Spinal cord (tissue), 10 donors: ENCODE results near the gene CRMP1. TPM values are rescaled to one million over a fixed set of nuclear protein-coding genes. Genes with fewer than 3 reads are reported as not detected.

Source experiments
- DNase-seq, 6 donors: peaks; one replicate each; pipeline versions ENCODE4 v3.0.0 to v3.0.0-alpha.2; 2013 to 2015; ENCODE audit warnings: low spot score in 6 of 6, low read depth in 4 of 6
- H3K27ac ChIP-seq: one replicate; pipeline ENCODE4 v1.5.1; 2013; ENCODE audit warnings: low read depth, low read length, control low read depth
- H3K27me3 ChIP-seq: one replicate; pipeline ENCODE4 v1.6.1; 2013; ENCODE audit warnings: low read length; ENCODE audit not compliant: control insufficient read depth, insufficient read depth
- H3K36me3 ChIP-seq: one replicate; pipeline ENCODE4 v1.6.1; 2013; ENCODE audit warnings: low read length; ENCODE audit not compliant: control insufficient read depth, insufficient read depth
- H3K4me1 ChIP-seq: one replicate; pipeline ENCODE4 v1.6.1; 2013; ENCODE audit warnings: low read length; ENCODE audit not compliant: control insufficient read depth, insufficient read depth
- H3K4me3 ChIP-seq: one replicate; pipeline ENCODE4 v1.5.1; 2013; ENCODE audit warnings: low read depth, low read length, control low read depth
- H3K9me3 ChIP-seq: one replicate; pipeline ENCODE4 v1.6.1; 2013; ENCODE audit warnings: low read length; ENCODE audit not compliant: control insufficient read depth, insufficient read depth
- WGBS: methylation state at CpG from one replicate; pipeline ENCODE4 v1.1.5; 2013; ENCODE audit warnings: missing lambda C conversion rate; ENCODE audit not compliant: insufficient coverage; 5-methylcytosine and 5-hydroxymethylcytosine counted together
- polyA plus RNA-seq, 2 donors: library from polyadenylated mRNA; unstranded; fragments of 120-200 nt; gene quantifications; one replicate each; pipeline ENCODE4 v1.2.1, GENCODE V29; 2013; ENCODE audit not compliant: insufficient read length in 2 of 2
- total RNA-seq, 2 donors: library from RNA; depleted of rRNA in 1 of 2; stranded (reverse); fragments of 120-200 nt in 1 of 2; fragments of >200 nt in 1 of 2; gene quantifications; one replicate each; pipeline versions ENCODE4 v1.2.3 to v1.2.4, GENCODE V29; 2013 to 2014
- donor health status: healthy.

The CRMP1 gene
- total and polyA plus RNA-seq, 4 donors = 99.1 to 506 (median 301) TPM

GRCh38 chr4:5893591-5893990 is 705 bp upstream of the CRMP1 start:
- H3K4me3 ChIP-seq = peak overlapping the region; percentile 18
- H3K9me3 ChIP-seq = no peaks in the 10 kb centered on the region
- no peak for DNase-seq
- peaks cover 22% of the 10 kb centered on the region for H3K27me3 ChIP-seq
- 33% methylated on average over 5 of the region's 8 CpGs for WGBS
- peaks cover 56% of the 10 kb centered on the region for H3K4me1 ChIP-seq
- H3K36me3 ChIP-seq = no peaks in the 10 kb centered on the region
- no peak overlapping the region for H3K27ac ChIP-seq

- peaks cover 22% of the 10 kb centered on the region for H3K27me3 ChIP-seq
- DNase-seq = peak in 2 of 6 donors; percentile 35 to 59
- peaks cover 61% of the 10 kb centered on the region for H3K4me1 ChIP-seq
Measured at GRCh38 chr4:5892323-5893003, 423 bp downstream of the CRMP1 start.

GRCh38 chr4:5891563-5892322 is 1.1 kb downstream of the CRMP1 start:
- H3K4me1 ChIP-seq = peaks cover 68% of the 10 kb centered on the region
- peak overlapping the region; percentile 57 for H3K4me3 ChIP-seq
- WGBS = 11% methylated on average over 32 of the region's 34 CpGs
- H3K36me3 ChIP-seq = peaks cover 4% of the 10 kb centered on the region
- H3K27ac ChIP-seq = no peak overlapping the region
- peaks cover 22% of the 10 kb centered on the region for H3K27me3 ChIP-seq
- DNase-seq = peak in 1 of 6 donors; percentile 17
- H3K9me3 ChIP-seq = no peaks in the 10 kb centered on the region

More at GRCh38 chr4:5892323-5893003, 423 bp downstream of the CRMP1 start:
- H3K27ac ChIP-seq = no peak overlapping the region
- no peaks in the 10 kb centered on the region for H3K36me3 ChIP-seq
- WGBS = under 1% methylated on average over 100 of the region's 100 CpGs
- H3K9me3 ChIP-seq = no peaks in the 10 kb centered on the region
- peak overlapping the region; percentile 57 for H3K4me3 ChIP-seq

GRCh38 chr4:5890063-5890727 is 2.7 kb downstream of the CRMP1 start:
- H3K27ac ChIP-seq = peak overlapping the region; percentile 64
- H3K36me3 ChIP-seq = peaks cover 5% of the 10 kb centered on the region
- under 1% methylated on average over 41 of the region's 41 CpGs for whole genome bisulfite sequencing
- peaks cover 79% of the 10 kb centered on the region for H3K4me1 ChIP-seq
- peak overlapping the region; percentile 57 for H3K4me3 ChIP-seq
- peaks cover 22% of the 10 kb centered on the region for H3K27me3 ChIP-seq
- peak in 5 of 6 donors; percentile 76 to 98 (median 87) for DNase-seq
- no peaks in the 10 kb centered on the region for H3K9me3 ChIP-seq

- WGBS = 7% methylated on average over 5 of the region's 8 CpGs
- DNase-seq = peak in 1 of 6 donors; percentile 17
- peak overlapping the region; percentile 57 for H3K4me3 ChIP-seq
- no peaks in the 10 kb centered on the region for H3K9me3 ChIP-seq
- H3K27me3 ChIP-seq = peaks cover 22% of the 10 kb centered on the region
- peaks cover 7% of the 10 kb centered on the region for H3K36me3 ChIP-seq
- H3K4me1 ChIP-seq = peaks cover 74% of the 10 kb centered on the region
- H3K27ac ChIP-seq = no peak overlapping the region
Measured at GRCh38 chr4:5889002-5889696, 3.7 kb downstream of the CRMP1 start.

- peak overlapping the region; percentile 68 for H3K4me3 ChIP-seq
- peaks cover 67% of the 10 kb centered on the region for H3K4me1 ChIP-seq
- H3K9me3 ChIP-seq = no peaks in the 10 kb centered on the region
- H3K36me3 ChIP-seq = peaks cover 7% of the 10 kb centered on the region
- no peak overlapping the region for H3K27ac ChIP-seq
- DNase-seq = peak in 3 of 6 donors; percentile 71 to 96 (median 94)
- WGBS = 0% methylated on average over 60 of the region's 81 CpGs
- H3K27me3 ChIP-seq = peaks cover 20% of the 10 kb centered on the region
Measured at GRCh38 chr4:5888222-5889001, 4.5 kb downstream of the CRMP1 start.

GRCh38 chr4:5887361-5888221 is 5.3 kb downstream of the CRMP1 start:
- H3K9me3 ChIP-seq = no peaks in the 10 kb centered on the region
- WGBS = under 1% methylated on average over 47 of the region's 70 CpGs
- H3K4me3 ChIP-seq = peak overlapping the region; percentile 68
- peak in 2 of 6 donors; percentile 89 to 90 for DNase-seq
- peaks cover 7% of the 10 kb centered on the region for H3K36me3 ChIP-seq
- peaks cover 63% of the 10 kb centered on the region for H3K4me1 ChIP-seq
- peaks cover 17% of the 10 kb centered on the region for H3K27me3 ChIP-seq
- peak overlapping the region; percentile 33 for H3K27ac ChIP-seq

GRCh38 chr4:5887011-5887360 is 5.9 kb downstream of the CRMP1 start:
- peak overlapping the region; percentile 68 for H3K4me3 ChIP-seq
- peaks cover 7% of the 10 kb centered on the region for H3K36me3 ChIP-seq
- peaks cover 60% of the 10 kb centered on the region for H3K4me1 ChIP-seq
- 13% methylated on average over 8 of the region's 8 CpGs for WGBS
- DNase-seq = no peak
- H3K9me3 ChIP-seq = no peaks in the 10 kb centered on the region
- peak overlapping the region; percentile 33 for H3K27ac ChIP-seq
- peaks cover 14% of the 10 kb centered on the region for H3K27me3 ChIP-seq
